GM19324 (cell line): ENCODE results near the gene EVL.
"Not testable (repeated sequence)": the region's sequence is repeated elsewhere in the genome, so short reads cannot be mapped to it uniquely, and the experiment has no call there.

ENCODE experiments used
- ATAC-seq: cut with Tn5 transposase; IDR thresholded peaks from one replicate; pipeline ENCODE4 v1.9.1; 2021; ENCODE audit warnings: mild to moderate bottlenecking, moderate library complexity; ENCODE audit not compliant: unreplicated experiment, low FRiP score

The EVL gene

GRCh38 chr14:100065111-100065871 lies at the start of gene EVL:
EVL (plus strand) TSS chr14:100065422; CDS start chr14:100065501, 79 bp downstream.
- ATAC-seq, result peak; percentile 42

GRCh38 chr14:100017553-100017952 lies 47.7 kb upstream of the EVL start:
- no peak for ATAC-seq

GRCh38 chr14:100018054-100018453 lies 47.2 kb upstream of the EVL start:
- no peak for ATAC-seq

- no peak for ATAC-seq
Observed at GRCh38 chr14:100018482-100018881, 46.7 kb upstream of the EVL start.

GRCh38 chr14:100019156-100019744 lies 46.0 kb upstream of the EVL start:
- ATAC-seq, result no peak

- no peak for ATAC-seq
Observed at GRCh38 chr14:100020629-100021028, 44.6 kb upstream of the EVL start.

GRCh38 chr14:100022772-100023451 lies 42.3 kb upstream of the EVL start:
- ATAC-seq, result no peak

GRCh38 chr14:100025111-100025510 lies 40.1 kb upstream of the EVL start:
- peak; percentile 59 for ATAC-seq

GRCh38 chr14:100027771-100028490 lies 37.3 kb upstream of the EVL start:
- ATAC-seq, result no peak

- ATAC-seq, result no peak
Observed at GRCh38 chr14:100028990-100029677, 36.1 kb upstream of the EVL start.

GRCh38 chr14:100030006-100030405 lies 35.2 kb upstream of the EVL start:
- not testable (repeated sequence) for ATAC-seq

GRCh38 chr14:100030452-100031153 lies 34.6 kb upstream of the EVL start:
- ATAC-seq, result no peak

GRCh38 chr14:100031506-100032281 lies 33.5 kb upstream of the EVL start:
- no peak for ATAC-seq

- no peak for ATAC-seq
Observed at GRCh38 chr14:100032738-100033137, 32.5 kb upstream of the EVL start.

- no peak for ATAC-seq
Observed at GRCh38 chr14:100033347-100034075, 31.7 kb upstream of the EVL start.

- no peak for ATAC-seq
Observed at GRCh38 chr14:100034468-100034867, 30.8 kb upstream of the EVL start.

GRCh38 chr14:100034961-100035500 lies 30.2 kb upstream of the EVL start:
- ATAC-seq, result no peak

GRCh38 chr14:100035700-100036099 lies 29.5 kb upstream of the EVL start:
- ATAC-seq, result no peak
